Measurements from ENCODE around the gene QKI. TPM values are rescaled to one million over a fixed set of nuclear protein-coding genes. Genes with fewer than 3 reads are reported as not detected.

The QKI gene
- total and polyA plus RNA-seq, 3 experiments from 2014 or later, result 27.5 to 58.8 (median 56.5) TPM

- peak overlapping the region in 4 of 8 donors; percentile 1 to 69 (median 26) for H3K27ac Mint-ChIP-seq
These were observed 134.1 kb downstream of the QKI start for GRCh38 chr6:163548624-163549023.

GRCh38 chr6:163554032-163554431 lies 139.5 kb downstream of the QKI start:
- no peaks in the 10 kb centered on the region for H3K27me3 Mint-ChIP-seq
- Histone ChIP-seq H3K4me3 (ENCODE audit: low read length) (no peak overlapping the region), H3K4me1 (ENCODE audit: insufficient read depth, low read length) (no peaks in the 10 kb centered on the region), H3K9me3 (ENCODE audit: low read length) (no peaks in the 10 kb centered on the region), H3K27ac (ENCODE audit: low read depth, low read length) (no peak overlapping the region), H3K27me3 (ENCODE audit: insufficient read depth, low read length, poor library complexity, severe bottlenecking) (no peaks in the 10 kb centered on the region), H3K36me3 (ENCODE audit: insufficient read depth, low read length) (no peaks in the 10 kb centered on the region)
- H3K4me1 Mint-ChIP-seq, result peaks cover 5 to 18% (median 15%) of the 10 kb centered on the region in 3 donors
- DNase-seq, result no peak
- ChIA-PET POLR2A (no interaction called here), CTCF (interaction anchor here (0.6 to 1.5 kb wide), 6 partner anchors 16 to 386 kb away, joined by 3 to 4 read pairs (median 3); no protein-coding TSS in a partner anchor)
- peak overlapping the region in 1 of 8 donors; percentile 15 for H3K27ac Mint-ChIP-seq
- H3K4me3 Mint-ChIP-seq, result no peak overlapping the region
- H3K36me3 Mint-ChIP-seq, result peaks cover 6 to 22% (median 9%) of the 10 kb centered on the region in 3 donors
- H3K9me3 Mint-ChIP-seq, result no peaks in the 10 kb centered on the region

More at GRCh38 chr6:163548624-163549023, 134.1 kb downstream of the QKI start:
- Histone ChIP-seq H3K27ac (ENCODE audit: low read depth, low read length) (no peak overlapping the region), H3K36me3 (ENCODE audit: insufficient read depth, low read length) (no peaks in the 10 kb centered on the region), H3K27me3 (ENCODE audit: insufficient read depth, low read length, poor library complexity, severe bottlenecking) (no peaks in the 10 kb centered on the region), H3K4me1 (ENCODE audit: insufficient read depth, low read length) (no peaks in the 10 kb centered on the region), H3K4me3 (ENCODE audit: low read length) (no peak overlapping the region), H3K9me3 (ENCODE audit: low read length) (no peaks in the 10 kb centered on the region)
- no peak for DNase-seq
- POLR2A ChIA-PET, result no interaction called here
- H3K36me3 Mint-ChIP-seq, result peaks cover 0 to 10% (median 6%) of the 10 kb centered on the region in 3 donors
- no peaks in the 10 kb centered on the region for H3K9me3 Mint-ChIP-seq
- no peak overlapping the region for H3K4me3 Mint-ChIP-seq
- CTCF ChIA-PET, result no interaction called here
- no peaks in the 10 kb centered on the region for H3K27me3 Mint-ChIP-seq
- peaks cover 12 to 38% (median 17%) of the 10 kb centered on the region in 3 donors for H3K4me1 Mint-ChIP-seq

- H3K9me3 ChIP-seq (ENCODE audit: low read length), result no peaks in the 10 kb centered on the region
- CTCF ChIA-PET, result interaction anchor here (0.6 to 1.5 kb wide), 6 partner anchors 16 to 387 kb away, joined by 3 to 4 read pairs (median 3); no protein-coding TSS in a partner anchor
These were observed 140.1 kb downstream of the QKI start for GRCh38 chr6:163554663-163555062.

GRCh38 chr6:163559661-163560060 lies 145.1 kb downstream of the QKI start:
- CTCF ChIA-PET, result no interaction called here
- DNase-seq, result no peak
- H3K27me3 ChIP-seq (ENCODE audit: insufficient read depth, low read length, poor library complexity, severe bottlenecking), result no peaks in the 10 kb centered on the region
- no peaks in the 10 kb centered on the region for H3K4me1 ChIP-seq (ENCODE audit: insufficient read depth, low read length)
- no peak overlapping the region for H3K27ac ChIP-seq (ENCODE audit: low read depth, low read length)
- Mint-ChIP-seq H3K27ac (no peak overlapping the region), H3K4me1 (peaks cover 0 to 13% (median 3%) of the 10 kb centered on the region in 3 donors), H3K9me3 (no peaks in the 10 kb centered on the region), H3K4me3 (no peak overlapping the region), H3K36me3 (peaks cover 6 to 50% (median 18%) of the 10 kb centered on the region in 3 donors), H3K27me3 (no peaks in the 10 kb centered on the region)
- POLR2A ChIA-PET, result no interaction called here
- no peak overlapping the region for H3K4me3 ChIP-seq (ENCODE audit: low read length)
- no peaks in the 10 kb centered on the region for H3K9me3 ChIP-seq (ENCODE audit: low read length)
- no peaks in the 10 kb centered on the region for H3K36me3 ChIP-seq (ENCODE audit: insufficient read depth, low read length)

More at GRCh38 chr6:163554663-163555062, 140.1 kb downstream of the QKI start:
- H3K36me3 ChIP-seq (ENCODE audit: insufficient read depth, low read length), result no peaks in the 10 kb centered on the region
- DNase-seq, result peak; percentile 21 to 59 (median 30)
- H3K4me3 Mint-ChIP-seq, result no peak overlapping the region
- peaks cover 5 to 18% (median 14%) of the 10 kb centered on the region in 3 donors for H3K4me1 Mint-ChIP-seq
- H3K4me1 ChIP-seq (ENCODE audit: insufficient read depth, low read length), result no peaks in the 10 kb centered on the region
- POLR2A ChIA-PET, result no interaction called here
- no peak overlapping the region for H3K27ac ChIP-seq (ENCODE audit: low read depth, low read length)
- peaks cover 6 to 22% (median 9%) of the 10 kb centered on the region in 3 donors for H3K36me3 Mint-ChIP-seq
- no peaks in the 10 kb centered on the region for H3K27me3 ChIP-seq (ENCODE audit: insufficient read depth, low read length, poor library complexity, severe bottlenecking)
- H3K27me3 Mint-ChIP-seq, result no peaks in the 10 kb centered on the region
- peak overlapping the region in 4 of 8 donors; percentile 12 to 48 (median 22) for H3K27ac Mint-ChIP-seq
- no peaks in the 10 kb centered on the region for H3K9me3 Mint-ChIP-seq
- no peak overlapping the region for H3K4me3 ChIP-seq (ENCODE audit: low read length)

- peak overlapping the region in 1 of 8 donors; percentile 70 for H3K27ac Mint-ChIP-seq
- DNase-seq, result no peak
- ChIA-PET POLR2A (no interaction called here), CTCF (no interaction called here)
- Histone ChIP-seq H3K36me3 (ENCODE audit: insufficient read depth, low read length) (no peaks in the 10 kb centered on the region), H3K27ac (ENCODE audit: low read depth, low read length) (no peak overlapping the region), H3K27me3 (ENCODE audit: insufficient read depth, low read length, poor library complexity, severe bottlenecking) (no peaks in the 10 kb centered on the region), H3K9me3 (ENCODE audit: low read length) (no peaks in the 10 kb centered on the region), H3K4me1 (ENCODE audit: insufficient read depth, low read length) (no peaks in the 10 kb centered on the region), H3K4me3 (ENCODE audit: low read length) (no peak overlapping the region)
- peaks cover 0 to 59% (median 28%) of the 10 kb centered on the region in 3 donors for H3K36me3 Mint-ChIP-seq
- H3K4me3 Mint-ChIP-seq, result no peak overlapping the region
- no peaks in the 10 kb centered on the region for H3K9me3 Mint-ChIP-seq
- no peaks in the 10 kb centered on the region for H3K27me3 Mint-ChIP-seq
- peaks cover 0 to 6% (median 3%) of the 10 kb centered on the region in 3 donors for H3K4me1 Mint-ChIP-seq
These were observed 148.8 kb downstream of the QKI start for GRCh38 chr6:163563318-163563717.

GRCh38 chr6:163564534-163564933 lies 150.0 kb downstream of the QKI start:
- CTCF ChIA-PET, result no interaction called here
- no peaks in the 10 kb centered on the region for H3K36me3 ChIP-seq (ENCODE audit: insufficient read depth, low read length)
- H3K4me3 ChIP-seq (ENCODE audit: low read length), result no peak overlapping the region
- Mint-ChIP-seq H3K36me3 (peaks cover 0 to 54% (median 24%) of the 10 kb centered on the region in 3 donors), H3K27me3 (no peaks in the 10 kb centered on the region), H3K4me3 (no peak overlapping the region), H3K4me1 (peaks cover 0 to 6% (median 3%) of the 10 kb centered on the region in 3 donors), H3K27ac (peak overlapping the region in 1 of 8 donors; percentile 5), H3K9me3 (no peaks in the 10 kb centered on the region)
- no peaks in the 10 kb centered on the region for H3K27me3 ChIP-seq (ENCODE audit: insufficient read depth, low read length, poor library complexity, severe bottlenecking)
- no peaks in the 10 kb centered on the region for H3K9me3 ChIP-seq (ENCODE audit: low read length)
- H3K27ac ChIP-seq (ENCODE audit: low read depth, low read length), result no peak overlapping the region
- H3K4me1 ChIP-seq (ENCODE audit: insufficient read depth, low read length), result no peaks in the 10 kb centered on the region
- POLR2A ChIA-PET, result no interaction called here
- DNase-seq, result no peak

GRCh38 chr6:163565140-163565539 lies 150.6 kb downstream of the QKI start:
- Histone ChIP-seq H3K4me3 (ENCODE audit: low read length) (no peak overlapping the region), H3K27ac (ENCODE audit: low read depth, low read length) (no peak overlapping the region), H3K27me3 (ENCODE audit: insufficient read depth, low read length, poor library complexity, severe bottlenecking) (no peaks in the 10 kb centered on the region), H3K9me3 (ENCODE audit: low read length) (no peaks in the 10 kb centered on the region), H3K4me1 (ENCODE audit: insufficient read depth, low read length) (no peaks in the 10 kb centered on the region), H3K36me3 (ENCODE audit: insufficient read depth, low read length) (no peaks in the 10 kb centered on the region)
- Mint-ChIP-seq H3K4me1 (peaks cover 0 to 6% (median 3%) of the 10 kb centered on the region in 3 donors), H3K27me3 (no peaks in the 10 kb centered on the region), H3K4me3 (no peak overlapping the region), H3K36me3 (peaks cover 0 to 54% (median 24%) of the 10 kb centered on the region in 3 donors), H3K27ac (peak overlapping the region in 2 of 8 donors; percentile 1 to 66), H3K9me3 (no peaks in the 10 kb centered on the region)
- no peak for DNase-seq
- CTCF ChIA-PET, result no interaction called here
- POLR2A ChIA-PET, result no interaction called here

- CTCF ChIA-PET, result no interaction called here
- Histone ChIP-seq H3K4me1 (ENCODE audit: insufficient read depth, low read length) (no peaks in the 10 kb centered on the region), H3K9me3 (ENCODE audit: low read length) (no peaks in the 10 kb centered on the region), H3K4me3 (ENCODE audit: low read length) (no peak overlapping the region), H3K36me3 (ENCODE audit: insufficient read depth, low read length) (no peaks in the 10 kb centered on the region), H3K27me3 (ENCODE audit: insufficient read depth, low read length, poor library complexity, severe bottlenecking) (no peaks in the 10 kb centered on the region), H3K27ac (ENCODE audit: low read depth, low read length) (no peak overlapping the region)
- Mint-ChIP-seq H3K4me1 (peaks cover 0 to 1% (median 0%) of the 10 kb centered on the region in 3 donors), H3K36me3 (peaks cover 6 to 58% (median 31%) of the 10 kb centered on the region in 3 donors), H3K4me3 (no peak overlapping the region), H3K27ac (no peak overlapping the region), H3K27me3 (no peaks in the 10 kb centered on the region), H3K9me3 (no peaks in the 10 kb centered on the region)
- DNase-seq, result no peak
- POLR2A ChIA-PET, result no interaction called here
These were observed 151.5 kb downstream of the QKI start for GRCh38 chr6:163566056-163566455.

Measured in CD8-positive, alpha-beta memory T cell (primary cell).